Mesodermal cell (in vitro differentiated cells): Measurements from ENCODE around the gene ZMIZ1.

Experiments used
- H3K27ac ChIP-seq: 2 replicates; pipeline ENCODE4 v1.7.0; 2013; ENCODE audit warnings: mild to moderate bottlenecking, low read depth, low read length, moderate library complexity; ENCODE audit not compliant: severe bottlenecking
- H3K36me3 ChIP-seq: 2 replicates; pipeline ENCODE4 v1.7.1; 2013; ENCODE audit warnings: mild to moderate bottlenecking, low read length, moderate library complexity; ENCODE audit not compliant: control insufficient read depth, insufficient read depth
- H3K4me1 ChIP-seq: one replicate; pipeline ENCODE4 v1.7.1; 2013; ENCODE audit warnings: mild to moderate bottlenecking, low read length; ENCODE audit not compliant: insufficient read depth, control insufficient read depth, poor library complexity, severe bottlenecking
- H3K4me3 ChIP-seq: 2 replicates; pipeline ENCODE4 v1.7.0; 2013; ENCODE audit warnings: low read length, control low read depth, mild to moderate bottlenecking; ENCODE audit not compliant: insufficient read depth, poor library complexity, severe bottlenecking; ENCODE audit errors: extremely low read depth
- H3K9me3 ChIP-seq: 2 replicates; pipeline ENCODE4 v1.7.1; 2013; ENCODE audit warnings: mild to moderate bottlenecking, low read length, moderate library complexity; ENCODE audit not compliant: control insufficient read depth
- WGBS, 2 experiments: methylation state at CpG; one replicate each; pipeline ENCODE4 v1.1.5; 2013; ENCODE audit warnings: missing lambda C conversion rate in 2 of 2; ENCODE audit not compliant: insufficient coverage in 2 of 2; 5-methylcytosine and 5-hydroxymethylcytosine counted together

The ZMIZ1 gene

GRCh38 chr10:79300711-79301110, 231.9 kb downstream of the ZMIZ1 start:
- Histone ChIP-seq H3K9me3 (no peaks in the 10 kb centered on the region), H3K27ac (peak overlapping the region; percentile 5), H3K36me3 (peaks cover 94% of the 10 kb centered on the region), H3K4me3 (no peak overlapping the region), H3K4me1 (peaks cover 26% of the 10 kb centered on the region)
- 92 to 98% methylated on average over 23 to 24 of the region's 24 CpGs for WGBS, 2 experiments

DNA sequence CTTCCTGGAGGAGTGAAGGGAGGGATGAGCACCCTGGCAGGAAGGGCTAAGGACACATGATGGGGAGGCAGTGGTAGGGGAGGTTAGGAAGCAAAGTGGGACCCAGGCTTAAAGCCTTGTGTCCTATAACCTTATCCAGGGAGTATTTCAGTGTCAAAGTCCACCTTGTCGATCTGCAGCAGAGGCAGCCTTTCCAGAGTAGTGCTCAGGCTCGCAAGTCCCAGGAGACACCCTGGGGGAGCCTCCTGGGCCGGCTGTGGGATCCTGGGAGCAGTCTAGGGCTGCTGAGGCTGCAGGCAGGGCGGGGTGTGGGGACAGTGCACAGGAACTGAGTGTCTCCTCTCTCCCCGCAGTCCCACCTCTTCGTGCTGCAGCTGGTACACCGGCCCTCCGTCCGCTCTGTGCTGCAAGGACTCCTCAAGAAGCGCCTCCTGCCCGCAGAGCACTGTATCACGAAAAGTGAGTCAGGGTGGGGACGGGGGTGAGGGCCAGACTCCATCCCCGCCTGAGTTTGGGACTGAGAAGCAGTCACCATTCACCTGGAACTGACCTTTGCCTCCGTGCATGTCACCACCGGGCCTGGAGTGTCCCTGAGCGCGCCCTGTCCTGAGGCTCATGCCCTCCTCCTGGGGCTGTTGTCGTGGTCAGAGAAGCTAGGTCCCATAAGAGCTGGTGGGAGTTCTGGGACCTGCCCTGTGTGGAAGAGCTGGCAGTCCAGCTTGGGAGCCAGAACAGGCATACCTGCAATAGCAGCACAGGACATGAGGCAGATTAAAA, 233.2 kb downstream of the ZMIZ1 start:
- Histone ChIP-seq H3K27ac (no peak overlapping the region), H3K4me3 (no peak overlapping the region), H3K36me3 (peaks cover 94% of the 10 kb centered on the region), H3K4me1 (peaks cover 26% of the 10 kb centered on the region), H3K9me3 (no peaks in the 10 kb centered on the region)
- WGBS, 2 experiments = 91 to 95% methylated on average over 16 to 19 of the region's 19 CpGs

- no peak overlapping the region for H3K27ac ChIP-seq
- H3K36me3 ChIP-seq = peaks cover 97% of the 10 kb centered on the region
- WGBS, 2 experiments = 95 to 97% methylated on average over 25 of the region's 25 CpGs
- H3K4me3 ChIP-seq = no peak overlapping the region
- H3K9me3 ChIP-seq = no peaks in the 10 kb centered on the region
- peaks cover 14% of the 10 kb centered on the region for H3K4me1 ChIP-seq
Observed at GRCh38 chr10:79303631-79304478, 235.1 kb downstream of the ZMIZ1 start.

DNA sequence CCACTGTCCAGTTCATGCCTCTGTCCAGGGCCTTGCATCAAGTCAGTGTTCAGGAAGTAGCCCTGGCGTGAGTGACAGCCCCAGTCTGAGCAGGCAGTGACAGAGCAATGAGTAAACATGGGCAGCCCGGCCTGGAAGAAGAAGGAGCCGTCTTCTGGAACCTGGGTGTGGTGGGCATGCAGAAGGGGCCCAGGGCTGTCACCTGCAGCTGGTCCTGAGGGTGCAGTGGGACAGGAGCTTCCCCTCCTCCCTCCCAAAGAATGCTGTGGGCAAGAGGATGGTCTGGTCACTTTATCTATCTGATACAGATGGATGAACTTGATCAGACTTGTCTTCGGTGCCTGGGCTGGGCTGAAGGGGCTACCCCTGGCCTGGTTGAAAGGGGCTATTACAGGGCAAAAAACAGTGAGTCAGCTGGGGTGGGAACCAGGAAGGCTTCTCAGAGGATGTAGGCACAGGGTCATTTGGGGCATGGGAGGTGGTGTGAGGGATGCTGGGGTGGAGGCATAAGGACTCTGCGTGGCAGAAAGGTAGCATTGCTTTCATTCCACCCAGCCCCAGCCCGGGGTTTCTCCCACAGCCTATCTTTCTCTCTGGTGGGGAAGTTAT, 235.8 kb downstream of the ZMIZ1 start:
- Histone ChIP-seq H3K4me3 (no peak overlapping the region), H3K27ac (no peak overlapping the region), H3K4me1 (peaks cover 7% of the 10 kb centered on the region), H3K9me3 (no peaks in the 10 kb centered on the region), H3K36me3 (peaks cover 97% of the 10 kb centered on the region)
- WGBS, 2 experiments = 89 to 92% methylated on average over 4 to 5 of the region's 6 CpGs

DNA sequence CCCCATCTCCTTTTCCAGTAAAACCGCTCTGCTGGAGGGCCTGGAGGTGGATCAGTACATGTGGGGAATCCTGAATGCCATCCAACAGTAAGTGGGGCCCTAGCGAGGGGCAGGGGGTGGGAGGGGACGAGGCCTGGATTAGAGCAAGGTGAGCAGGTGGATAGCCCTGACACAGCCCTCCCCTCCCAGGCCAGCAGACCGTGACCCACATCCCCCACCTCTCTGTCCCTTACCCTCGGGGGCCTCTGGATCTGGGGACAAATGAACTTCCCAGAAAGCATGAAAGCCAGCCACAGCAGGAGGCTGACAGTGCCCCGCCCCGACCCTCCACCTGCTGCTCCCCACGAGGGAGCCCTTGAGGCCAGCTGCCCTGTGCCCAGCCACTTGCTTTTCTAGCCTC, 236.7 kb downstream of the ZMIZ1 start:
- H3K4me3 ChIP-seq = no peak overlapping the region
- no peaks in the 10 kb centered on the region for H3K9me3 ChIP-seq
- peaks cover 95% of the 10 kb centered on the region for H3K36me3 ChIP-seq
- H3K4me1 ChIP-seq = no peaks in the 10 kb centered on the region
- H3K27ac ChIP-seq = no peak overlapping the region
- WGBS, 2 experiments = 79 to 82% methylated on average over 2 to 5 of the region's 8 CpGs

- WGBS, 2 experiments = 91 to 98% methylated on average over 11 of the region's 15 CpGs
- H3K27ac ChIP-seq = no peak overlapping the region
- H3K4me1 ChIP-seq = no peaks in the 10 kb centered on the region
- peaks cover 94% of the 10 kb centered on the region for H3K36me3 ChIP-seq
- no peak overlapping the region for H3K4me3 ChIP-seq
- H3K9me3 ChIP-seq = no peaks in the 10 kb centered on the region
Observed at GRCh38 chr10:79305988-79306387, 237.2 kb downstream of the ZMIZ1 start.

DNA sequence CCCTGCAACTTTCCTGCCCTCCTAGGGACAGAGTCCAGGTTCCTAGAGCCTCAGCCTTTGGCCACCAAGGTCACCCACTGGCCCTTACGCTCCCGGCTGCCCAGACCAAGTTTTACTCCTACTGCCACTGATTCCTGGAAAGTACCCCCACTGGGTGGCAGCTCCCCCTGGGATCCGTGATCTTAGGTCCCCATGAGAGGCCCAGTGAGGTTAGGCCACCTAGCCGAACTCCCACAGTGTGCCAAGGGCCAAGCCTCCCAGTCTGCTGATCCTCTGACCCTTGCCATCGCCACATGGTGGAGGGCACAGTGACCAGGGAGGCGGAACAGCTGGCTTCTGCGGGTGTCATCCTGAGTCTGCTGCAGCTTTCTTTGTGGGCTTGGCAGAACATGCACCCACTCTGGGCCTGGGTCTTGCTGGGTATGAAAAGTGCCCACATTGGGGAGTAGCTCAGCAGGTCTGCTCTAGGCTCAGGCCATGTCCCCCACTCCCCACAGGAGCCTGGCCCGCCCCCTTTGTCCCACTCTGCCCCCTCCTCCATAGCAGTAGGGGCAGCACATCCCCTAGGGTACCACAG, 238.0 kb downstream of the ZMIZ1 start:
- peaks cover 90% of the 10 kb centered on the region for H3K36me3 ChIP-seq
- 90 to 91% methylated on average over 7 of the region's 8 CpGs for WGBS, 2 experiments
- H3K4me3 ChIP-seq = no peak overlapping the region
- H3K4me1 ChIP-seq = no peaks in the 10 kb centered on the region
- no peak overlapping the region for H3K27ac ChIP-seq
- H3K9me3 ChIP-seq = no peaks in the 10 kb centered on the region

DNA sequence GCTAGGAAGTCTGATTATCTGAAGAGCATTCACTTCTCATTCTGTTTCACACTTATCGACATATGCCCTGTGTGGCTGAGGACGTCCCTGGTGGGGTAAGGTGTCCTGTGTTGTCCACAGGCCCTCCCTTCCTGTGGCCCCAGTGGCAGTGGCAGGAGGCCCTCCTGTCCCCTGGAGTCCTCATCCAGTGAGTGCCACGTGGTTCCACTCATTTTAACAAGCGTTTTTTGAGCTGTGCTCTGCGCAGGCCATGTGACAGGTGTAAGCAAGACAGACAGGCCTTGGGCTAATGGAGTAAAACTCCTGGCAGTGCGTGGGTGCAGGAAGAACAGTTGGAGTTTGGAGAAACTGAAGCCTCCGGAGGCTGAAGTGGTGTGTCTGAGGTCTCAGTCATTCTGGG, 239.2 kb downstream of the ZMIZ1 start:
- Histone ChIP-seq H3K4me1 (no peaks in the 10 kb centered on the region), H3K36me3 (peaks cover 93% of the 10 kb centered on the region)
- WGBS, 2 experiments = 90 to 95% methylated on average over 5 to 6 of the region's 7 CpGs

GRCh38 chr10:79308969-79309665, 240.4 kb downstream of the ZMIZ1 start:
- H3K9me3 ChIP-seq = no peaks in the 10 kb centered on the region
- no peak overlapping the region for H3K27ac ChIP-seq

More for the DNA sequence above, 239.2 kb downstream of the ZMIZ1 start:
- no peak overlapping the region for H3K4me3 ChIP-seq
- H3K9me3 ChIP-seq = no peaks in the 10 kb centered on the region
- H3K27ac ChIP-seq = no peak overlapping the region

More at GRCh38 chr10:79308969-79309665, 240.4 kb downstream of the ZMIZ1 start:
- no peaks in the 10 kb centered on the region for H3K4me1 ChIP-seq
- WGBS, 2 experiments = 94 to 96% methylated on average over 14 of the region's 14 CpGs
- H3K4me3 ChIP-seq = no peak overlapping the region
- H3K36me3 ChIP-seq = peaks cover 93% of the 10 kb centered on the region
